HG03196 (cell line): ENCODE results near the gene INSC.

Experiments used
- ATAC-seq: cut with Tn5 transposase; IDR thresholded peaks from one replicate; pipeline ENCODE4 v1.9.1; 2021; ENCODE audit not compliant: unreplicated experiment

The INSC gene

GRCh38 chr11:15145151-15145550, 30.4 kb downstream of the INSC start:
- no peak for ATAC-seq

- ATAC-seq: no peak
Measured at GRCh38 chr11:15145615-15146014, 30.9 kb downstream of the INSC start.

- no peak for ATAC-seq
Measured at GRCh38 chr11:15146271-15147003, 31.7 kb downstream of the INSC start.

- ATAC-seq: no peak
Measured at GRCh38 chr11:15148169-15148568, 33.4 kb downstream of the INSC start.

- ATAC-seq: no peak
Measured at GRCh38 chr11:15149050-15149449, 34.3 kb downstream of the INSC start.

GRCh38 chr11:15150507-15150906, 35.8 kb downstream of the INSC start:
- no peak for ATAC-seq

GRCh38 chr11:15153231-15153630, 38.5 kb downstream of the INSC start:
- ATAC-seq: no peak

- no peak for ATAC-seq
Measured at GRCh38 chr11:15157181-15157580, 42.5 kb downstream of the INSC start.

GRCh38 chr11:15157606-15158137, 42.9 kb downstream of the INSC start:
- no peak for ATAC-seq

GRCh38 chr11:15158351-15159015, 43.8 kb downstream of the INSC start:
- no peak for ATAC-seq

GRCh38 chr11:15159085-15159484, 44.4 kb downstream of the INSC start:
- no peak for ATAC-seq

GRCh38 chr11:15161790-15162189, 47.1 kb downstream of the INSC start:
- ATAC-seq: no peak

- no peak for ATAC-seq
Measured at GRCh38 chr11:15163136-15163535, 48.4 kb downstream of the INSC start.

- no peak for ATAC-seq
Measured at GRCh38 chr11:15166204-15166603, 51.5 kb downstream of the INSC start.

- no peak for ATAC-seq
Measured at GRCh38 chr11:15169815-15170551, 55.3 kb downstream of the INSC start.

- no peak for ATAC-seq
Measured at GRCh38 chr11:15170698-15171097, 56.0 kb downstream of the INSC start.

GRCh38 chr11:15171956-15172355, 57.2 kb downstream of the INSC start:
- no peak for ATAC-seq

GRCh38 chr11:15175831-15176230, 61.1 kb downstream of the INSC start:
- no peak for ATAC-seq

GRCh38 chr11:15176646-15177163, 62.0 kb downstream of the INSC start:
- no peak for ATAC-seq

- no peak for ATAC-seq
Measured at GRCh38 chr11:15177491-15177890, 62.8 kb downstream of the INSC start.

GRCh38 chr11:15178214-15178613, 63.5 kb downstream of the INSC start:
- no peak for ATAC-seq
